Endothelial cell of umbilical vein (primary cell): ENCODE data around the gene STYXL1.

Source experiments
- CTCF ChIP-seq, 2 donors: IDR thresholded peaks; 1 replicate in 1 of 2; 2 replicates in 1 of 2; pipeline ENCODE4 v1.5.1; 2011; ENCODE audit warnings: low read length in 2 of 2, mild to moderate bottlenecking in 2 of 2, moderate library complexity in 2 of 2, control low read depth in 1 of 2, inconsistent platforms in 1 of 2, low read depth in 1 of 2; ENCODE audit not compliant: insufficient read depth in 1 of 2; ENCODE audit errors: extremely low read depth in 1 of 2
- EZH2 ChIP-seq: IDR thresholded peaks from 2 replicates; pipeline ENCODE4 v1.6.1; 2012; ENCODE audit warnings: borderline replicate concordance, low read depth, mild to moderate bottlenecking, moderate library complexity, low read length, inconsistent platforms; ENCODE audit not compliant: severe bottlenecking
- FOS ChIP-seq: IDR thresholded peaks from 2 replicates; pipeline ENCODE4 v1.6.1; 2011; ENCODE audit warnings: mild to moderate bottlenecking, low read length, moderate library complexity, borderline replicate concordance; ENCODE audit not compliant: insufficient read depth
- MYC ChIP-seq: IDR thresholded peaks from one replicate; pipeline ENCODE4 v1.6.1; 2011; ENCODE audit warnings: mild to moderate bottlenecking, low read depth, low read length

GRCh38 chr7:76049295-76049694, 1.5 kb upstream of the STYXL1 start:
- TF ChIP-seq EZH2: no peak
- TF ChIP-seq MYC: no peak
- TF ChIP-seq CTCF (IDR thresholded peaks at IDR 0.05; ENCODE audit: extremely low read depth in 1 of 2, insufficient read depth in 1 of 2, low read depth in 1 of 2, low read length in 2 of 2): no peak
- TF ChIP-seq FOS: no peak
